SH-SY5Y (cell line): Measurements from ENCODE around the gene CD274.

Experiments
- GATA2 ChIP-seq: IDR thresholded peaks from 2 replicates; pipeline ENCODE4 v1.6.1; 2011; ENCODE audit warnings: mild to moderate bottlenecking, low read depth, low read length
- GATA3 ChIP-seq: IDR thresholded peaks from 2 replicates; pipeline ENCODE4 v1.6.1; 2011; ENCODE audit warnings: low read depth, mild to moderate bottlenecking, low read length, moderate library complexity

Gene CD274

DNA sequence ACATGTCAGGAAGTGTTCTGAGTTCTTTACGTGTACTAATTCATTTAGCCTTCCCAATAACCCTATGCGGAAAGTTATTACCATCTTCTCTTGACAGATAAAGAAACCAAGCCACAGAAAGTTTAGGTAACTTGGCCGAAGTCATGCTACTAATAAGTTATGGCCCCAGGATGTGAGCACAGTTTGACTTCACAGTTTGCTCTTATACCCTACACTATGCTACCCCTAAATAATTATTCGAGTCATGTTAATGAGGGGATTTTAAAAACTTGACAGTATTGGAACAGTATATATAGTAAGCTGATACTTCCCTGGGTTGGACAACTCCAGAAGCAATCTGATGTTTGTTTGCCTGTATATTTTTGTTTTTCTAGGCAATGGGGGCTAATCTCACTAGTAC, 30.6 kb downstream of the CD274 start:
- TF ChIP-seq GATA2 (no peak), GATA3 (no peak)

- TF ChIP-seq GATA3, result no peak
- no peak for TF ChIP-seq GATA2
These were observed 31.1 kb downstream of the CD274 start for GRCh38 chr9:5481322-5482040.

DNA sequence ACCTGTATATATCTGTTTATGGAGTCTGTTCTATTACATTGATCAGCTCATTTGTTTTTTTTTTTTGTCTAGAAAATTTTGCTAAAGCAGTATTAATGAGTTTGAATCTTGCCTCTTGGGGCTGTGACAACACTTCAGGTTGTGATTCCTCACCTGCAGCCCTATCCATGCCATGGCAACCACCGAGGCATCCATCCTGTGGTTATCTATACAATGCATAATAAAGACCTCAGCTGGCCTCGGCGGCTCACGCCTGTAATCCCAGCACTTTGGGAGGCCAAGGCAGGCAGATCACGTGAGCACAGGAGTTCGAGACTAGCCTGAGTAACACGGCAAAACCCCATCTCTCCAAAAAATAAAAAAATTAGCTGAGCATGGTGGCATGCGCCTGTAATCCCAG, 31.9 kb downstream of the CD274 start:
- TF ChIP-seq GATA2 (no peak), GATA3 (no peak)

GRCh38 chr9:5483306-5483705, 33.0 kb downstream of the CD274 start:
- no peak for TF ChIP-seq GATA2

- TF ChIP-seq GATA2 (no peak), GATA3 (no peak)
These were observed 35.2 kb downstream of the CD274 start for GRCh38 chr9:5485378-5486085.

GRCh38 chr9:5486988-5487387, 36.6 kb downstream of the CD274 start:
- TF ChIP-seq GATA2 (no peak), GATA3 (no peak)

DNA sequence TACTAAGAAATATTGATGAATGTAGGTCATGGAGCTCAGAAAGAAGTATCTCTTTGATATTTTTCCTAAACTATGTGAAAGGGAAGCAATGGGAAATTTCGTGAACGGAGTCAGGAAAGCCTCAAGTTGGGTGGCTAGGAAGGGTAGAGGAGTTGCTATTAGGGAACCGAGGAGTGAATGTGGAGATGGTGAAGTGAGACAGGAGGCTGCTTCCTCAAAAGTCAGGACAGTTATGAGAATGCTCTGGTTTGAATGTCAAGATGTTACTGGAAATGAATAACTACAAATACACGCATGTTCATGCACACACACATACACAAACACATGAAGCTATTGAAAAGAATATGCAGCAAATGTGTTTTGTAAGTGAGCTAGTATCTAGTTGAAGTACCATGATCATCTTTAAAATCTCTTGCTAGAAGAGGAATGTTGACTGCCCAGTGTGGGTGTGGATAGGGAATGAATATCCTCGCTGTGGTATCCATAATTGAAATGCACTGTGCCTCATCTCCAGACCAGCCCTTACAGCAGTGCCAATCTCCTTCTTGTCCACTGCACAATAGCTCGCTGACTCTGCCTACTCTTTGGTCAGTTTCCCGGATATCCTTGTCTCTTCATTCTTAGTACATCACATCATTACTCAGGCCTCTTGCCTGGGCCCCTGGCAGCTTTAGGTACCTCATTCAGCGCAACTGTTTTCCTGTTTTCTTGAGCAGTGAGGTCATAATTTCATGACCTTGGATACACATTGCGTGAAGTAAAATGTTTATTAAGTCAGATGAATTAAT, 38.1 kb downstream of the CD274 start:
- no peak for TF ChIP-seq GATA2
- no peak for TF ChIP-seq GATA3

GRCh38 chr9:5489630-5490490, 39.5 kb downstream of the CD274 start:
- TF ChIP-seq GATA2 (no peak), GATA3 (no peak)

- TF ChIP-seq GATA2 (no peak), GATA3 (no peak)
These were observed 42.8 kb downstream of the CD274 start for GRCh38 chr9:5492965-5493678.

- TF ChIP-seq GATA2 (no peak), GATA3 (no peak)
These were observed 43.6 kb downstream of the CD274 start for GRCh38 chr9:5493679-5494511.

GRCh38 chr9:5499157-5499556, 48.8 kb downstream of the CD274 start:
- TF ChIP-seq GATA2 (no peak), GATA3 (no peak)

DNA sequence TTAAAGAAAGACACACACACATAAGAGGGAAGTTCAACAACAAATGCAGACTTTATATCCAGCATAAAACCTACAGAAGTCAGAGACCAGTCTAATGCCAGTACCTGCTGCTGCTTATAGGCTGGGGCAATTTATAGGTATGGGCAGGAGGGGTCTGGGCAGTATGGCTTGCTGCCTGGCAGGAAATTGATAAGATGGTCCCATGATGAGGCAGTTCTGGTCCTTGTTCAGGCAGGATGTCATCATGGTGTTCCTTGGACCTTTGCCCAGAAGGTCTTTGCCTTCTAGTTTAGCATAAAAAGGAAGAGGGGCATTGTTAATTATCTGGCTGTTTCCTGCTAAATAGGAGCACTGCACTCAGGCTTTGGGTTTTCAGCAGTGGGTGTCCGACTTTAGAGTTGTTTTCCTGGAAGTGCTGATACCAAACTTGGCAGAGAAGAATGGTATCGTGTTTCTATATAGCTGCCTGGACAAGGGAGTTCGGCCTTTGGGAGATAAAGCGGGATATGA, 49.6 kb downstream of the CD274 start:
- TF ChIP-seq GATA3, result no peak
